Measurements from ENCODE around the gene TRIM17.

Gene TRIM17

GRCh38 chr1:228403231-228403631 lies 13.4 kb downstream of the TRIM17 start:
- DNase-seq (ENCODE audit: extremely low spot score): no peak
- CTCF ChIA-PET: no interaction called here
- POLR2A ChIA-PET: no interaction called here
- TF ChIP-seq CTCF (IDR thresholded peaks at IDR 0.05; ENCODE audit: control extremely low read depth, extremely low read depth, low read depth, missing control alignments): no peak

GRCh38 chr1:228402641-228403025 lies 14.0 kb downstream of the TRIM17 start:
- DNase-seq (ENCODE audit: extremely low spot score): no peak
- no peak for TF ChIP-seq CTCF (IDR thresholded peaks at IDR 0.05; ENCODE audit: control extremely low read depth, extremely low read depth, low read depth, missing control alignments)
- CTCF ChIA-PET: interaction anchor here (0.8 to 1.0 kb wide), 2 partner anchors 10 to 98 kb away, joined by 3 to 5 read pairs; no protein-coding TSS in a partner anchor
- POLR2A ChIA-PET: no interaction called here

GRCh38 chr1:228401782-228402640 lies 14.7 kb downstream of the TRIM17 start:
- no peak for DNase-seq (ENCODE audit: extremely low spot score)
- POLR2A ChIA-PET: no interaction called here
- TF ChIP-seq CTCF (IDR thresholded peaks at IDR 0.05; ENCODE audit: control extremely low read depth, extremely low read depth, low read depth, missing control alignments): no peak
- CTCF ChIA-PET: interaction anchor here (0.8 to 1.0 kb wide), 2 partner anchors 9 to 99 kb away, joined by 3 to 5 read pairs; no protein-coding TSS in a partner anchor

GRCh38 chr1:228400692-228401454 lies 15.8 kb downstream of the TRIM17 start:
- POLR2A ChIA-PET: no interaction called here
- DNase-seq (ENCODE audit: extremely low spot score): no peak
- CTCF ChIA-PET: no interaction called here
- TF ChIP-seq CTCF (IDR thresholded peaks at IDR 0.05; ENCODE audit: control extremely low read depth, extremely low read depth, low read depth, missing control alignments): no peak

GRCh38 chr1:228400237-228400651 lies 16.4 kb downstream of the TRIM17 start:
- TF ChIP-seq CTCF (IDR thresholded peaks at IDR 0.05; ENCODE audit: control extremely low read depth, extremely low read depth, low read depth, missing control alignments): no peak
- CTCF ChIA-PET: no interaction called here
- DNase-seq (ENCODE audit: extremely low spot score): no peak
- POLR2A ChIA-PET: no interaction called here

GRCh38 chr1:228399531-228400236 lies 17.0 kb downstream of the TRIM17 start:
- ChIA-PET POLR2A (no interaction called here), CTCF (no interaction called here)
- no peak for TF ChIP-seq CTCF (IDR thresholded peaks at IDR 0.05; ENCODE audit: control extremely low read depth, extremely low read depth, low read depth, missing control alignments)
- DNase-seq (ENCODE audit: extremely low spot score): no peak

All from GM10248 (cell line).